OCI-LY1 (cell line): Measurements from ENCODE around the gene TRPV5.

ENCODE experiments used
- H2AFZ ChIP-seq: fragments of 200-600 bp; sonication (generic), shearing (Covaris generic); 2 replicates; pipeline ENCODE4 v1.6.0; 2014; ENCODE audit warnings: antibody characterized with exemption, mild to moderate bottlenecking, low read length
- H3F3A ChIP-seq: fragments of 200-600 bp; sonication (generic), shearing (Covaris generic); 2 replicates; pipeline ENCODE4 v1.6.0; 2014; ENCODE audit warnings: mild to moderate bottlenecking, antibody characterized with exemption, low read length, moderate library complexity; ENCODE audit not compliant: insufficient read depth
- H3K27ac ChIP-seq: fragments of 200-600 bp; sonication (generic); 2 replicates; pipeline ENCODE4 v1.5.1; 2014; ENCODE audit warnings: low read length, mixed run types, mild to moderate bottlenecking, low read depth; ENCODE audit not compliant: poor library complexity, severe bottlenecking
- H3K27me3 ChIP-seq: fragments of 200-600 bp; sonication (generic); 2 replicates; pipeline ENCODE4 v1.6.0; 2014; ENCODE audit warnings: antibody characterized with exemption, mild to moderate bottlenecking, low read length, moderate library complexity; ENCODE audit not compliant: insufficient read depth
- H3K36me3 ChIP-seq: fragments of 200-600 bp; sonication (generic); 2 replicates; pipeline ENCODE4 v1.6.1; 2014; ENCODE audit warnings: mild to moderate bottlenecking, antibody characterized with exemption, low read length, moderate library complexity, mixed read lengths; ENCODE audit not compliant: insufficient read depth
- H3K4me1 ChIP-seq: fragments of 200-600 bp; sonication (generic); 2 replicates; pipeline ENCODE4 v1.5.1; 2014; ENCODE audit warnings: mild to moderate bottlenecking, low read length, moderate library complexity; ENCODE audit not compliant: insufficient read depth, severe bottlenecking
- H3K4me2 ChIP-seq: fragments of 200-600 bp; sonication (generic), shearing (Covaris generic); 2 replicates; pipeline ENCODE4 v1.6.1; 2014; ENCODE audit warnings: low read length
- H3K4me3 ChIP-seq: fragments of 200-600 bp; sonication (generic); 2 replicates; pipeline ENCODE4 v1.5.1; 2014; ENCODE audit warnings: low read length, low read depth, mild to moderate bottlenecking, mixed read lengths; ENCODE audit not compliant: poor library complexity, severe bottlenecking
- H3K79me2 ChIP-seq: fragments of 200-600 bp; shearing (Covaris generic); 2 replicates; pipeline ENCODE4 v1.6.1; 2016; ENCODE audit warnings: mixed run types, low read length, mixed read lengths; ENCODE audit not compliant: insufficient read depth
- H3K9ac ChIP-seq: fragments of 200-600 bp; sonication (generic), shearing (Covaris generic); 2 replicates; pipeline ENCODE4 v1.6.1; 2014; ENCODE audit warnings: mild to moderate bottlenecking, low read length, mixed read lengths
- H3K9me2 ChIP-seq: fragments of 200-600 bp; sonication (generic), shearing (Covaris generic); 2 replicates; pipeline ENCODE4 v1.6.1; 2014; ENCODE audit warnings: low read depth, mild to moderate bottlenecking, low read length, mixed read lengths
- H3K9me3 ChIP-seq: fragments of 200-600 bp; shearing (Covaris generic); 2 replicates; pipeline ENCODE4 v1.6.1; 2014; ENCODE audit warnings: low read length, mixed read lengths
- H4K20me1 ChIP-seq: fragments of 200-600 bp; sonication (generic), shearing (Covaris generic); 2 replicates; pipeline ENCODE4 v1.6.0; 2016; ENCODE audit warnings: mild to moderate bottlenecking, low read length; ENCODE audit not compliant: insufficient read depth
- CTCF ChIP-seq: fragments of 200-600 bp; sonication (generic), shearing (Covaris generic); IDR thresholded peaks from 2 replicates; pipeline ENCODE4 v1.5.1; 2017; ENCODE audit warnings: mild to moderate bottlenecking, antibody characterized with exemption, low read length, moderate library complexity, mixed read lengths
- EZH2 ChIP-seq: fragments of 200-600 bp; sonication (generic), shearing (Covaris generic); IDR thresholded peaks from 2 replicates; pipeline ENCODE4 v1.8.0; 2017; ENCODE audit warnings: borderline replicate concordance, mixed run types, mild to moderate bottlenecking, antibody characterized with exemption, low read length, moderate library complexity, mixed read lengths

TRPV5 gene

GRCh38 chr7:142960955-142961512 lies 27.5 kb upstream of the TRPV5 start:
- Histone ChIP-seq H3K4me3 (no peak overlapping the region), H3K9ac (no peak overlapping the region), H3K4me2 (no peak overlapping the region), H3K9me2 (no peaks in the 10 kb centered on the region), H3K4me1 (no peaks in the 10 kb centered on the region), H2AFZ (no peak overlapping the region), H3K79me2 (no peaks in the 10 kb centered on the region), H3K27ac (no peak overlapping the region), H3F3A (no peaks in the 10 kb centered on the region), H3K27me3 (no peaks in the 10 kb centered on the region; the same call in 1 of the 2 replicates), H4K20me1 (no peaks in the 10 kb centered on the region), H3K9me3 (no peaks in the 10 kb centered on the region), H3K36me3 (no peaks in the 10 kb centered on the region)
- TF ChIP-seq CTCF = peak; percentile 71
- no peak for TF ChIP-seq EZH2

- Histone ChIP-seq H3K4me2 (no peak overlapping the region), H3K79me2 (no peaks in the 10 kb centered on the region), H3K9me2 (no peaks in the 10 kb centered on the region), H3K27ac (no peak overlapping the region), H3F3A (no peaks in the 10 kb centered on the region), H4K20me1 (no peaks in the 10 kb centered on the region), H3K9me3 (no peaks in the 10 kb centered on the region; the same call in 1 of the 2 replicates), H3K27me3 (no peaks in the 10 kb centered on the region; the same call in 1 of the 2 replicates), H3K36me3 (no peaks in the 10 kb centered on the region), H2AFZ (no peak overlapping the region), H3K4me1 (no peaks in the 10 kb centered on the region), H3K4me3 (no peak overlapping the region), H3K9ac (no peak overlapping the region)
- TF ChIP-seq EZH2 (no peak), CTCF (no peak)
These were observed 25.7 kb upstream of the TRPV5 start for GRCh38 chr7:142959202-142959601.

GRCh38 chr7:142957723-142958122 lies 24.2 kb upstream of the TRPV5 start:
- H3K4me3 ChIP-seq = no peak overlapping the region
- no peak for TF ChIP-seq EZH2
- TF ChIP-seq CTCF = no peak
- no peaks in the 10 kb centered on the region for H3K79me2 ChIP-seq
- no peaks in the 10 kb centered on the region for H3K27me3 ChIP-seq
- H3F3A ChIP-seq = no peaks in the 10 kb centered on the region
- no peaks in the 10 kb centered on the region for H3K36me3 ChIP-seq
- no peaks in the 10 kb centered on the region for H3K9me2 ChIP-seq
- no peaks in the 10 kb centered on the region for H3K4me1 ChIP-seq
- no peak overlapping the region for H3K9ac ChIP-seq
- no peak overlapping the region for H3K27ac ChIP-seq
- no peaks in the 10 kb centered on the region for H4K20me1 ChIP-seq
- H3K9me3 ChIP-seq = no peaks in the 10 kb centered on the region; the same call in 1 of the 2 replicates
- no peak overlapping the region for H3K4me2 ChIP-seq
- H2AFZ ChIP-seq = no peak overlapping the region
